ENCODE data around the gene C3orf33. TPM values are rescaled to one million over a fixed set of nuclear protein-coding genes. Genes with fewer than 3 reads are reported as not detected.
A peak's percentile ranks its signal among the peaks of the same experiment; 100 is the strongest.

Gene C3orf33
- total and polyA plus RNA-seq, 2 of the 13 experiments (the other 11 are each of a cell fraction or from before 2014, with no cell fraction given) = 9.2 to 12.6 TPM

GRCh38 chr3:155854141-155854940 is 48.3 kb upstream of the C3orf33 start, which contains the start of gene SLC33A1 (continued):
- TF ChIP-seq ZNF747 (CRISPR knock-in tag; IDR thresholded peaks at IDR 0.05; ENCODE audit: borderline replicate concordance) (peak; percentile 88), XRCC5 (optimal IDR thresholded peaks at IDR 0.05; ENCODE audit: low read length) (peak; percentile 98), ZMAT3 (CRISPR knock-in tag; conservative IDR thresholded peaks at IDR 0.05) (no peak), ZBTB33 (CRISPR knock-in tag; IDR thresholded peaks at IDR 0.05) (peak; percentile 84), ISL2 (CRISPR knock-in tag; IDR thresholded peaks at IDR 0.05) (peak; percentile 51; the same call in 1 of the 2 replicates), ZNF232 (CRISPR knock-in tag; IDR thresholded peaks at IDR 0.05; ENCODE audit: borderline replicate concordance) (peak; percentile 24; the same call in 1 of the 2 replicates), SNAPC4 (CRISPR knock-in tag; IDR thresholded peaks at IDR 0.05) (no peak; the same call in 1 of the 2 replicates), ZNF75D (CRISPR knock-in tag; IDR thresholded peaks at IDR 0.05; ENCODE audit: borderline replicate concordance) (no peak), ATF4 (CRISPR knock-in tag; IDR thresholded peaks at IDR 0.05) (peak; percentile 27 to 97; a peak in 3 of 4 replicates), MEIS2 (CRISPR knock-in tag; IDR thresholded peaks at IDR 0.05) (peak; percentile 82), ZNF350 (CRISPR knock-in tag; IDR thresholded peaks at IDR 0.05; ENCODE audit: borderline replicate concordance, low read depth) (peak; percentile 98), TBL1XR1 (IDR thresholded peaks at IDR 0.05; ENCODE audit: borderline replicate concordance, low read length, partially characterized antibody) (peak; percentile 81), AFF4 (CRISPR knock-in tag; IDR thresholded peaks at IDR 0.05) (no peak; the same call in 1 of the 2 replicates), TFDP2 (CRISPR knock-in tag; IDR thresholded peaks at IDR 0.05) (peak; percentile 87)

All from HepG2 (cell line).